GM12878 (cell line): ENCODE data around the gene CAP2. TPM values are rescaled to one million over a fixed set of nuclear protein-coding genes. Genes with fewer than 3 reads are reported as not detected.

Experiments used
- ATAC-seq: fragments of 200-7000 bp; cut with Tn5 transposase; 3 replicates; pipeline ENCODE4 v1.9.1; 2020; ENCODE audit warnings: mild to moderate bottlenecking, moderate library complexity
- BruUV-seq: library from RNA; stranded (reverse); fragments of 400-500 nt; replicated peaks from 2 replicates; lab custom pipeline; 2021; lab: Mats Ljungman, UMichigan
- CTCF ChIA-PET: fragments of 300-600 bp; sonication (Branson Sonifier 250); formaldehyde crosslinking; extraction: SDS; loops from one replicate; lab custom pipeline; 2021; ENCODE audit warnings: inconsistent platforms; lab: Yijun Ruan, JAX
- POLR2A ChIA-PET: fragments of 350-600 bp; formaldehyde crosslinking; extraction: SDS; loops from one replicate; lab custom pipeline; 2021; ENCODE audit warnings: inconsistent platforms; lab: Charles Lee
- RAD21 ChIA-PET: fragments of 300-600 bp; sonication (Branson Sonifier 250); formaldehyde crosslinking; loops from one replicate; lab custom pipeline; 2023; ENCODE audit warnings: antibody characterized with exemption; ENCODE audit not compliant: unreplicated experiment; lab: Charles Lee
- SMC1A ChIA-PET: fragments of 300-600 bp; sonication (Branson Sonifier 250); formaldehyde crosslinking; loops from one replicate; lab custom pipeline; 2023; ENCODE audit not compliant: unreplicated experiment, uncharacterized antibody; lab: Charles Lee
- DNase-seq: peaks from one replicate; pipeline ENCODE4 v3.0.0-alpha.2; 2011; ENCODE audit warnings: low read depth, low spot score
- FAIRE-seq: peaks from 3 replicates; lab custom pipeline; 2011; peaks lifted over from hg19 to GRCh38; lab: Jason Lieb, UNC
- H2AFZ ChIP-seq: 2 replicates; pipeline ENCODE4 v1.6.0; 2011; ENCODE audit warnings: low read depth, low read length, control low read depth; ENCODE audit not compliant: control insufficient read depth
- H3K27ac ChIP-seq: 2 replicates; pipeline ENCODE4 v1.5.1; 2011; ENCODE audit warnings: control low read depth; ENCODE audit not compliant: control insufficient read depth, insufficient read depth
- H3K27me3 ChIP-seq, 2 experiments: replicated peaks in 1 of 2; 2 replicates each; pipeline versions ENCODE4 v1.6.0 to v1.6.1; 2011; ENCODE audit warnings: low read length in 1 of 2; ENCODE audit not compliant: control insufficient read depth in 2 of 2, insufficient read depth in 2 of 2
- H3K36me3 ChIP-seq, 2 experiments: 2 replicates each; pipeline ENCODE4 v1.5.1; 2011; ENCODE audit warnings: low read length in 1 of 2; ENCODE audit not compliant: control insufficient read depth in 2 of 2, insufficient read depth in 2 of 2
- H3K4me1 ChIP-seq: 2 replicates; pipeline ENCODE4 v1.6.1; 2011; ENCODE audit warnings: mild to moderate bottlenecking, low read length, moderate library complexity, mixed read lengths; ENCODE audit not compliant: control insufficient read depth, insufficient read depth
- H3K4me2 ChIP-seq: 2 replicates; pipeline ENCODE4 v1.6.0; 2011; ENCODE audit warnings: control low read depth; ENCODE audit not compliant: control insufficient read depth, insufficient read depth
- H3K4me3 ChIP-seq: fragments of 200-600 bp; sonication (generic); 2 replicates; pipeline ENCODE4 v1.5.1; 2016
- H3K79me2 ChIP-seq: 2 replicates; pipeline ENCODE4 v1.6.0; 2011; ENCODE audit warnings: low read length; ENCODE audit not compliant: control insufficient read depth, insufficient read depth
- H3K9ac ChIP-seq: 2 replicates; pipeline ENCODE4 v1.8.0; 2011; ENCODE audit warnings: low read length, control low read depth, mixed read lengths; ENCODE audit not compliant: control insufficient read depth, insufficient read depth
- H3K9me3 ChIP-seq: replicated peaks from 3 replicates; pipeline ENCODE4 v1.5.1; 2011; ENCODE audit warnings: mild to moderate bottlenecking, low read length; ENCODE audit not compliant: control insufficient read depth, insufficient read depth
- H4K20me1 ChIP-seq: 2 replicates; pipeline ENCODE4 v1.6.0; 2011; ENCODE audit not compliant: control insufficient read depth, insufficient read depth
- ETV6 ChIP-seq, 2 experiments: fragments of 450-650 bp in 1 of 2; IDR thresholded peaks in 1 of 2; conservative IDR thresholded peaks in 1 of 2; 2 replicates each; pipeline ENCODE4 v1.6.1; 2014; ENCODE audit warnings: antibody characterized with exemption in 1 of 2, borderline replicate concordance in 1 of 2, low read depth in 1 of 2, mild to moderate bottlenecking in 1 of 2, moderate library complexity in 1 of 2
- EZH2 ChIP-seq: IDR thresholded peaks from 2 replicates; pipeline ENCODE4 v1.6.1; 2012; ENCODE audit warnings: low read depth, mild to moderate bottlenecking, control low read depth, inconsistent platforms, low read length, borderline replicate concordance; ENCODE audit not compliant: control insufficient read depth
- JUNB ChIP-seq: IDR thresholded peaks from 2 replicates; pipeline ENCODE4 v1.6.1; 2016; ENCODE audit warnings: antibody characterized with exemption, mild to moderate bottlenecking
- KAT2A ChIP-seq: conservative IDR thresholded peaks from 2 replicates; pipeline ENCODE4 v1.6.1; 2011; ENCODE audit warnings: low read depth, low read length; ENCODE audit not compliant: control insufficient read depth
- MTA2 ChIP-seq: fragments of 450-650 bp; IDR thresholded peaks from 2 replicates; pipeline ENCODE4 v1.6.1; 2016; ENCODE audit warnings: low read depth, mild to moderate bottlenecking, moderate library complexity
- MTA3 ChIP-seq: IDR thresholded peaks from 2 replicates; pipeline ENCODE4 v1.6.1; 2012; ENCODE audit warnings: low read length, inconsistent platforms, borderline replicate concordance
- RAD21 ChIP-seq: IDR thresholded peaks from 2 replicates; pipeline ENCODE4 v1.6.1; 2011; ENCODE audit warnings: mild to moderate bottlenecking, low read depth, low read length, moderate library complexity; ENCODE audit not compliant: insufficient read depth
- RB1 ChIP-seq: fragments of 450-650 bp; formaldehyde crosslinking; IDR thresholded peaks from 2 replicates; pipeline ENCODE4 v1.6.1; 2017; ENCODE audit warnings: mild to moderate bottlenecking, borderline replicate concordance
- SIN3A ChIP-seq: IDR thresholded peaks from 2 replicates; pipeline ENCODE4 v1.6.1; 2012; ENCODE audit warnings: low read depth, low read length, improper control_type of control experiment
- SPI1 ChIP-seq: IDR thresholded peaks from 2 replicates; pipeline ENCODE4 v1.6.1; 2011; ENCODE audit warnings: low read depth, mild to moderate bottlenecking, low read length, moderate library complexity, borderline replicate concordance; ENCODE audit not compliant: insufficient read depth
- SRF ChIP-seq, 2 experiments: IDR thresholded peaks; 2 replicates each; pipeline ENCODE4 v1.6.1; 2011; ENCODE audit warnings: low read depth in 2 of 2, low read length in 2 of 2, mild to moderate bottlenecking in 1 of 2, moderate library complexity in 1 of 2
- USF1 ChIP-seq: IDR thresholded peaks from 2 replicates; pipeline ENCODE4 v1.6.1; 2011; ENCODE audit warnings: borderline replicate concordance, low read depth, mild to moderate bottlenecking, moderate library complexity, mixed read lengths, low read length; ENCODE audit not compliant: insufficient read depth; ENCODE audit errors: extremely low read length
- ZBED1 ChIP-seq: IDR thresholded peaks from 2 replicates; pipeline ENCODE4 v1.6.1; 2016; ENCODE audit warnings: borderline replicate concordance
- ZNF207 ChIP-seq: fragments of 450-650 bp; IDR thresholded peaks from 2 replicates; pipeline ENCODE4 v1.6.1; 2014; ENCODE audit warnings: antibody characterized with exemption, mild to moderate bottlenecking, borderline replicate concordance
- ZNF274 ChIP-seq: IDR thresholded peaks from one replicate; pipeline ENCODE4 v1.8.0; 2011; ENCODE audit not compliant: insufficient read length, insufficient read depth
- WGBS: methylation state at CpG from one replicate; pipeline ENCODE4 v1.1.6; 2016; ENCODE audit warnings: low lambda C conversion rate; ENCODE audit not compliant: insufficient replicate concordance, insufficient coverage; ENCODE audit errors: missing lambda C conversion rate; 5-methylcytosine and 5-hydroxymethylcytosine counted together
- in situ Hi-C: fragments of 300-500 bp; cut with MboI; formaldehyde crosslinking; loops from 9 replicates; pipeline ENCODE4 v1.14.3; 2018; ENCODE audit warnings: mixed read lengths
- intact Hi-C: fragments of 100-400 bp; cut with micrococcal nuclease; formaldehyde crosslinking; loops from one replicate; pipeline ENCODE4 v1.14.2; 2022; ENCODE audit not compliant: unreplicated experiment
- polyA plus RNA-seq, 11 experiments: library from polyadenylated mRNA; depleted of rRNA in 4 of 11; unstranded in 6 of 11; stranded (reverse) in 5 of 11; fragments of >200 nt; fragmentation: Nextera tagmentation in 4 of 11; fragmentation: Illumina TruSeq in 1 of 11; extraction: Ambion mirVana in 4 of 11; extraction: Trizol in 1 of 11; gene quantifications; 1 replicate in 1 of 11; 2 replicates in 10 of 11; pipeline versions ENCODE4 v1.2.1 to v1.2.3, GENCODE V29; 2011 to 2016; ENCODE audit warnings: inconsistent platforms in 2 of 11, missing spikeins in 2 of 11, low read depth in 1 of 11
- total RNA-seq, 4 experiments: library from RNA; depleted of rRNA in 3 of 4; stranded (reverse); fragments of >200 nt in 3 of 4; fragmentation: Illumina TruSeq in 1 of 4; extraction: Trizol in 1 of 4; gene quantifications; 2 replicates each; pipeline versions ENCODE4 v1.2.1 to v1.2.3, GENCODE V29; 2013 to 2021
- TF ChIP-seq, protein P1 (sequence below): IDR thresholded peaks from 2 replicates; pipeline ENCODE4 v1.6.1; 2012; ENCODE audit warnings: low read depth, low read length, improper control_type of control experiment
- TF ChIP-seq, protein P2 (sequence below): IDR thresholded peaks from 2 replicates; pipeline ENCODE4 v1.6.1; 2012; ENCODE audit warnings: low read depth, low read length, improper control_type of control experiment
- TF ChIP-seq, protein P3 (sequence below): IDR thresholded peaks from 2 replicates; pipeline ENCODE4 v1.6.1; 2012; ENCODE audit warnings: low read length, inconsistent platforms

The CAP2 gene
- total and polyA plus RNA-seq, 10 of the 15 experiments (the other 5 are each of a cell fraction or from before 2014, with no cell fraction given) = 0.10 to 2.0 (median 0.15) TPM; not detected in 7

GRCh38 chr6:17452096-17452495 is 58.7 kb downstream of the CAP2 start (continued):
- TF ChIP-seq KAT2A (no peak), SRF (IDR thresholded peaks at IDR 0.05; ENCODE audit: low read depth in 2 of 2, low read length in 2 of 2) (no peak), MTA3 (no peak), MTA2 (no peak), SPI1 (no peak), ETV6 (conservative IDR thresholded peaks at IDR 0.05 in 1 of 2, IDR thresholded peaks at IDR 0.05 in 1 of 2; ENCODE audit: borderline replicate concordance in 1 of 2, low read depth in 1 of 2) (no peak), ZNF274 (no peak)
- TF ChIP-seq, protein P1, sequence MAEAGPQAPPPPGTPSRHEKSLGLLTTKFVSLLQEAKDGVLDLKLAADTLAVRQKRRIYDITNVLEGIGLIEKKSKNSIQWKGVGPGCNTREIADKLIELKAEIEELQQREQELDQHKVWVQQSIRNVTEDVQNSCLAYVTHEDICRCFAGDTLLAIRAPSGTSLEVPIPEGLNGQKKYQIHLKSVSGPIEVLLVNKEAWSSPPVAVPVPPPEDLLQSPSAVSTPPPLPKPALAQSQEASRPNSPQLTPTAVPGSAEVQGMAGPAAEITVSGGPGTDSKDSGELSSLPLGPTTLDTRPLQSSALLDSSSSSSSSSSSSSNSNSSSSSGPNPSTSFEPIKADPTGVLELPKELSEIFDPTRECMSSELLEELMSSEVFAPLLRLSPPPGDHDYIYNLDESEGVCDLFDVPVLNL = no peak
- TF ChIP-seq, protein P2, sequence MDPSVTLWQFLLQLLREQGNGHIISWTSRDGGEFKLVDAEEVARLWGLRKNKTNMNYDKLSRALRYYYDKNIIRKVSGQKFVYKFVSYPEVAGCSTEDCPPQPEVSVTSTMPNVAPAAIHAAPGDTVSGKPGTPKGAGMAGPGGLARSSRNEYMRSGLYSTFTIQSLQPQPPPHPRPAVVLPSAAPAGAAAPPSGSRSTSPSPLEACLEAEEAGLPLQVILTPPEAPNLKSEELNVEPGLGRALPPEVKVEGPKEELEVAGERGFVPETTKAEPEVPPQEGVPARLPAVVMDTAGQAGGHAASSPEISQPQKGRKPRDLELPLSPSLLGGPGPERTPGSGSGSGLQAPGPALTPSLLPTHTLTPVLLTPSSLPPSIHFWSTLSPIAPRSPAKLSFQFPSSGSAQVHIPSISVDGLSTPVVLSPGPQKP = no peak

DNA sequence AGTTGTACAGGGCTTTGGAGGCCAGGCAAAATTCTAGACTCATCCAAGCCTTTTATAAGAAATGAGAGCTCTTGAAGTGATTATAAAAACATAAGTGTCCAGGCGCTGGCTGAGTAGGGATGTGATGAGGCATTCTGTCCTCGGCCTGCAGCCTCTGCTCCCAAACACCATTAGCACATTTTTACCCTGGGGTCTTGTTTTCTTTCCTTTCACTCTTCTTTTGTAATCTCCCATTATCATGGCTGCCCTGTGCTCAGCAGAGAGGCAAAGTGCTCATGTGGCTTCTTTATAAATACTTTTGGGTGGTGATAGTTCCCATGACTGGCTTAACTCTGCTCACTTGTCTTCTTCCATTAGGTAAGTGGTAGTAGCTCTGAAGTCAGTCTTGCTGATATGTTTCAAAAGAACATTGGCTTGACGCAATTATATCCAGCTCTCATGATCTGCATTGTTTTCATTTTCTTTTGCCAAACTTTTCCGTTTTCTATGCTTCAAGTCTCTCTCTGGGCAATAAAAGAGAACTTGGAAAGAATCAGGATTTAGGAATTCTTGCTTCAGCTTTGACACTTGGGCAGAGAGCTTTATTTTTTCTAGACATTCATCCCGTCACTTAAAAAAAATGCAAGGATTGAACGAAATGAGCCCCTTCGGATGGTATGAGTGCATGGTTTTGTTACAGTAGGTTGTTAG is 61.1 kb downstream of the CAP2 start:
- no peaks in the 10 kb centered on the region for H3K36me3 ChIP-seq
- no peaks in the 10 kb centered on the region for H3K9me3 ChIP-seq
- H2AFZ ChIP-seq = no peak overlapping the region
- ATAC-seq (no peak), DNase-seq (no peak), FAIRE-seq (no peak)
- POLR2A ChIA-PET = interaction anchor here (1.0 kb wide), 1 partner anchor 32 kb away, joined by 3 read pairs; no protein-coding TSS in a partner anchor
- in situ Hi-C loops = no loop called here
- H3K79me2 ChIP-seq = no peaks in the 10 kb centered on the region
- H3K4me1 ChIP-seq = no peaks in the 10 kb centered on the region
- RAD21 ChIA-PET = no interaction called here
- 36% methylated on average over 7 of the region's 7 CpGs for WGBS
- H4K20me1 ChIP-seq = no peaks in the 10 kb centered on the region
- no TSS peak for BruUV-seq
- peaks cover 0 to 5% of the 10 kb centered on the region in 2 experiments; a peak in 1 of 4 replicates for H3K27me3 ChIP-seq
- CTCF ChIA-PET = interaction anchor here (1.1 kb wide), 1 partner anchor 16 kb away, joined by 4 read pairs; no protein-coding TSS in a partner anchor
- SMC1A ChIA-PET = interaction anchor here (0.6 to 1.5 kb wide), 5 partner anchors 9 to 100 kb away, joined by 3 to 5 read pairs (median 3); no protein-coding TSS in a partner anchor
- no peak overlapping the region for H3K4me2 ChIP-seq
- intact Hi-C loops = no loop called here
- no peak overlapping the region for H3K27ac ChIP-seq
- H3K4me3 ChIP-seq = no peak overlapping the region
- no peak for TF ChIP-seq RAD21
- no peak for TF ChIP-seq ZNF207
- no peak for TF ChIP-seq SIN3A
- no peak for TF ChIP-seq JUNB
- TF ChIP-seq SPI1 = no peak
- no peak for TF ChIP-seq EZH2
- no peak for TF ChIP-seq ZBED1
- TF ChIP-seq, protein P3, sequence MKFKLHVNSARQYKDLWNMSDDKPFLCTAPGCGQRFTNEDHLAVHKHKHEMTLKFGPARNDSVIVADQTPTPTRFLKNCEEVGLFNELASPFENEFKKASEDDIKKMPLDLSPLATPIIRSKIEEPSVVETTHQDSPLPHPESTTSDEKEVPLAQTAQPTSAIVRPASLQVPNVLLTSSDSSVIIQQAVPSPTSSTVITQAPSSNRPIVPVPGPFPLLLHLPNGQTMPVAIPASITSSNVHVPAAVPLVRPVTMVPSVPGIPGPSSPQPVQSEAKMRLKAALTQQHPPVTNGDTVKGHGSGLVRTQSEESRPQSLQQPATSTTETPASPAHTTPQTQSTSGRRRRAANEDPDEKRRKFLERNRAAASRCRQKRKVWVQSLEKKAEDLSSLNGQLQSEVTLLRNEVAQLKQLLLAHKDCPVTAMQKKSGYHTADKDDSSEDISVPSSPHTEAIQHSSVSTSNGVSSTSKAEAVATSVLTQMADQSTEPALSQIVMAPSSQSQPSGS = no peak
- TF ChIP-seq RB1 = no peak
- no peak for TF ChIP-seq USF1
- H3K9ac ChIP-seq = no peak overlapping the region
